CMK (cell line): ENCODE data around the gene TNFAIP8L3.

Experiments
- DNase-seq: peaks from one replicate; pipeline ENCODE4 v3.0.0-alpha.2; 2010; ENCODE audit warnings: low read depth

The TNFAIP8L3 gene

DNA sequence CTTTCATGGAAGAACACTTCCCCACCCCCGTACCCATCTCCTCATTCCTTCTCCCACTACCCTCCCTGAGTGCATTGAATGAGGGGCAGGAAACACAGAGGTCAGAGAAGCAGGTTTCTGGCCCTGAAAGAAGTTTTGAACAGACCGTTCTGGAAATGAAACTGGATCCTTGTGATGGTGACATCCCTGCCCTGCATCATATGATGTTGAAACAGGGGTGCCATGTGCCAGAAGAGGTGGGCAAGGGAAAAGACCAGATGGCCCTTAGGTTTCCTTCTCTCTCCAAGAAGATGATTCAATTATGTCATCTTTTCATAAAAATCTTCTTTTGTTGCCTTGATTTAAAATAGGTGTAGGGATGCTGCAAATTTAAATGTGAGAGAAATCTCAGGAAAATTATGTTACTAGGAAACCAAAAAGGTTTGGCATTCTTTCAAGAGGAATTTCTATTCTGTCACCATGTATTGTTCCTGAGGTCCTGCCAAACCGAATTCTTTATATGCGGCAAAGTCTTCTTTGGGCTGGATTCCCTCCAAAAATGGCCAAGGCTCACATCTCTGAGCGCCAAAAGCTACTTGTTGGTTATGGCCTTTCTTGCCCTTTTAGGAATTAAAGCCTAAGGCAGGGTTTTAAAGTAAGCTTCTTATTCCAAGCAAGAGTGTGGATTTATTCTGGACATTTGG is 19.9 kb upstream of the TNFAIP8L3 start:
- no peak for DNase-seq

DNA sequence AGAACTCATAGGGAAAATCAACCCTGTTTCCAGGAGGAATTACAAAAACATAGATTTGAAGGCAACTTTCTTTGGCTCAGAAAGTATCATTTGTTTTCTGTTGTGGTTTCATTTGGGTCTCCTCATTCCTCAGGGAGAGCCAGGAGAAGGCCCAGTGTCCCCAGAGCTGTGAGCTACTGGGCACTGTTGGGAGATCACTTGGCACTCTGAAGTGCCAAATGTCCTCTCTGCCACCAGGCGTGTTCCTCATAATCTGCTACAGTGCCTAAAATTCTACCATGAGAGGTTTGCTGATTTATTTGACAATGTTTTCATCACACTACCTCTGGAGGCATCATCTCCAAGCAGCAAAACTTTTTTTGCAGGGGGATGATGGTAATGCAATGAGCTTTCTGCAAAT is 17.4 kb upstream of the TNFAIP8L3 start:
- no peak for DNase-seq

DNA sequence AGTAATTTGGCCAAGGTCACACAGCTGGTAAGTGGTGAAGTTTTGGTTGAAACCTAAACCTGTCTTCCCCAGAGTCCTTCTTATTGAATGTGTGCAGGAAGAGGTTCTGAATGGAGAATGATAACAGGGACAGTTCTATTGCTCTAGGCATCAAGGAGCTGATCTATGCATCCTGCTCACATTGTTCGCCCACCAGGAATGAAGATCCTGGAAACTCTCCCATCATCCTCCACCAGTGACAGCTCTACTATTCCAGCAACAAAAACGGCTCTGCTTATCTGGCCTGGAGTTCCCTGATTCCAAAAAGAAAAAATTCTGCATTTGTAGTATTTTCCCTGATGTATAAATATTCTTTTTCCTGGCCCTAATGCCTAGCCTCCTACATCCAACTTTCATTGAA is 16.4 kb upstream of the TNFAIP8L3 start:
- no peak for DNase-seq

DNA sequence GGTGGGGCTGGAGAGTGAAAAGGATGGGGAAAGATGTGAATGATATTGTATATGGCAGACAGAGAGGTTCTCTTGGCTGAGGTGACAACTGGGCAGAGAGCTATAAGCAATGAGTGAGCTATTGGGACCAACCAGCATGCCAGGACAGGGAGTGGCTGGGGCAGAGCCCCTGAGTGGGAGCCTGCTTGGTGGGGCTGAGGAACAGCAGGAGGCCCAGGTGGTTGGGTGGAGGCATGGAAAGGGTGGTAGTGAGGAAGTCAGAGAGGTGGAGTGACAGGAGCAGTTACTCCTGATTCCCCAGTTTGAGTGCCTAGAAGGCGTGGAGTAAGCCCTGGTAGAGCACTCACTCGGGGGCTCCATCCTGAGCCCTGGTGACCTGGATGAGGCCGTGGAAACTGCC is 15.5 kb upstream of the TNFAIP8L3 start:
- no peak for DNase-seq

DNA sequence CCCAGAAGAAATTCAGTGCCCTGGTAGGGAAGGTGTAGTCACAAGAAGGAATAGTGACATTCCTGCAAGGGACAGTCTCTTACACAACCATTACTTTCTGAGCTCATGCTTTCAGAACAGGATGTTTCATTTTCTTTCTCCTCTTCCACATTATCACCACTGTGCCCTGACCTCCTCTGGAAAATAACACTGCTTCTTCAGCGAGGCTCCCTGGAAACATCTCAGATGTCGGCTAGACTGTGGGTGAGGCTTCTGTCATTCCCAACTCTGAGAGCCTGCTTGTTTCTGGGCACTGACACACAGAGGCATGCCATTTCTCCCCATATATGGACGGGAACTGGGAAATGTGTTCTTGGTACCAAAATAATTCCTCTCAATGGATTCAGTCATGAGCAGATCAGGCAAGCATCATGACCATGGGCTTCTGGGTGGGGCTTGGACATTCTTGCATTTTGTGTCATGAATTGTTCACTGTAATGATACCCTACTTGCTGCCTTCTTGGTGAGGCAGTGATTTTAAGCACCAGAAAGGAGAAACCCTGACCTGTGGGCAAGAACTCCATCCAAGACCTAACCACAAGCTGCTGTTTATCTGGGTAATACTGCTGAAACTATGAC is 14.3 kb upstream of the TNFAIP8L3 start:
- DNase-seq = no peak

DNA sequence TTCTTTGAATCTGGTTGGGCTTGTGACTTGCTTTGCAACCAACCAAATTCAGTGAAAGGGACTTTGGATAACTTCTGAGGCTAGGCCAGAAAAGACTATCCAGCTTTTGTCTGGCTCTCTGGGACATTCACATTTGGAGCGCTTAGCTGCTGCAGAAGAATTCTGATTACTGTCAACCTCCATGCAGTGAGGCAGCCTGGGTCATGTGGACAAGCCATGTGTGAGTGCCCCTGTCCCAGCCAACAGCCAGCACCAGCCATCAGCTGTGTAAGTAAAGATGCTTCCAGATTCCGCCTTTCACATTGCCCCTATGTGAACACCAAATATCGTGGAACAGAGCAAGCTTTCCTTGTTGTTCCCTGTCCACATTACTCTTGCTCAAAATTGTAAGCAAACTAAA is 12.9 kb upstream of the TNFAIP8L3 start:
- DNase-seq = no peak

DNA sequence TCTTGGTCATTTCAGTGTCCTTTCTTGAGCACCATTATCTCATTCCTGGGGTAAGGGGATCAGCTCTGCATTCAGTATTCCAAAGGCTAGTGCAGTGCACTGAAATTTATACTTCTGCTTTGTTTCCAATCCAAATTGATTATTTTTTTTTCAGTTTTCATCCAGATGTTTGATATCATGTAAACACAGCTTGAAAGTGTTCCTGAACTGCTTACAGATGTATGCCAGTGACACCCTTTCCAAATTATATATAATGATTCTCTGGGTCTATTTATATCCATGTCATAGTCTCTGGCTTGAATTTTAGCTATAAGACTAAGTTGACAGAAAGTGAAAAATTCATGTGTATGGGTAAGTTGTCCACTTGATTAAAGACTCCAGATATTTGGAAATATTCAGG is 11.8 kb upstream of the TNFAIP8L3 start:
- no peak for DNase-seq

DNA sequence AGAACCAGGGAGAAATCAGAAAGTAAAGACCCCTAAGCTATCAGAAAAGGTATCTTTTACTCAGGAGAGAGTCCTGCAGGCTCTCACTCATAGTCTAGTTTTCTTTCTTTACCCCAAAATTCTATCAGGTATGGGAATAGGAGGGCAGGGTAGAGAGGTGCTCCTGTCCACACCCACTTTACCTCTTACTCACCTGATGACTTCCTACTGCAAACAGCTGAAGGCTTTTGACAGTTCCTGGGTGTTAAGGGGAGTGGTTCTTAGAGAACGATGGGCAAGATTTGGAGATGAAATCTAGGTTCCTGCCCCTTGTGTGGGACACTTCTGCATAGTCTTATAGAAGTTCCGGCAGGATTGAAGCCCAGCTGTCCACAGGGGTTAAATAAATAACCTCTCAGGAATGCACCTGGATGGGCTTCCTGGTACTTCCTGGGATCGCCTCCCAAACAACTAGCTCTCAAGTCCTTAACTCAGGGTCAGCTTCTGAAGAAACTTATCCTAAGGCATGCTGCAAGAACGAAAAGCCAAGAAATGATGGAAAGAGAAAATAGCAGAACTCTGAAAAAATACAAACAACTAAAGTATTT is 10.8 kb upstream of the TNFAIP8L3 start:
- DNase-seq = no peak

DNA sequence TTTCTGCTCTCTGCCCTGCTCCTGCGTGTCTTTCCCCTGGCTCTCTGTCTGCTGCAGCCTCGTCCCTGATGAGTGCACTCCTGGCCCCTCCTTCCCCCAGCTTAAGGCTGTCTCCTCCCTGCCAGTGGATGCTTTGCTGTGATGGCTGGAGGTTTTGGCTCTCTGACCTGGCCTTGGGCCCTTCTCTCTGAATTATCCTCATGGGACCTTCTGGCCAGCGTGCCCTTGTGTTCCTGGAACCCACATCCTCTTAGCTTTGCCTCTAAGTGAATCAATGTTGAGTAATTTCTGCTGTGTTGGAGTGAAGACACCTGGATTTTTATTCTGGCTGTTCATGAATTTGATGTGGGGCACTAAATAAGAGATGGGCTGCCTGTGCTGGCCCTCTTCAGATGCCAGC is 9.8 kb upstream of the TNFAIP8L3 start:
- no peak for DNase-seq

DNA sequence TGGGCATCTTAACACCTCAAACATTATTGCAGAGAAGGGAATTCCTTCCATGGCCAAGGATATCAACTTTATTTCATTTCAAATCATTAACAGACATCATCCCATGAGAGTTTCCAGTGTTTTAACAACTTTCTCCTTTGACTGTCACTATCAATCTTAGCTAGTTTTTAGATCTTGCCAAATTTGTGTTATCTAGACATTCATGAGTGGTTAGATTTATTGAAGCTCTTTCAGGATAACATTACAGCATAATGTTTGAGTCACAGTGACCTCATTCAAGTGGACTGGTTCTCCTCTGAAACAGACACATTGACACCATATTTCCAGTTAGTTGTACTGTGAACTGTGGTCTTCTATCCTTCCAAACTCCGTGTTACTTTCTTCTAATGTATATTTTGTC is 8.6 kb upstream of the TNFAIP8L3 start:
- no peak for DNase-seq

DNA sequence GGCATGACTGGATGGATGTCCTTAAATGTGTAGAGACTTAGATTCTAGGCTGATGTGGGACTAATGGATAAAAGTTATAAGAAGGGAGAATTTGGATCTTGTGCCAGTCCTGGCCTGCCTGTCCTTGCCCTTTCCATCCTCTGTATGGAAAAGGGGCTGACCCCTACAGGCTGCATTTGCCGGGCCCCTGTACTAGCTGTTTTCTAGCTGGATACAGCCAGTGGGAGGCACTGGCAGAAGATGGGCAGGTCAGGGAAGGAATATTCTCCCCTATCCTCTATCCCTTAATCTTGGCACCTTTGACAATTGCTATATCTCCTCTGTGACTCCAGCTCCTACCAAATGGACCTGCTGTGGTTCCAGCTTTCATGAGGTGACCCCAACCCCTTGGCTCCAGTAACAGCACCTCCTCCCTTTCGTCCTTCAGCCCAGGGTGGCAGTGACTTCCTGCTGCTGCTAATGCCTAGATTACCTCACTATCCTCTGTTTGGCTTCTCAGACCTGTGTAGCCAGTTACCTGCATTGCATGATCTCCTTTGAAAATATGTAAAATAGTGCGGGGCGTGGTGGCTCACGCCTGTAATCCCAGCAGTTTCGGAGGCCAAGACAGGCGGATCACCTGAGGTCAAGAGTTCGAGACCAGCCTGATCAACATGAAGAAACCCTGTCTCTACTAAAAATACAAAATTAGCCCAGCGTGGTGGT is 6.2 kb upstream of the TNFAIP8L3 start:
- no peak for DNase-seq

DNA sequence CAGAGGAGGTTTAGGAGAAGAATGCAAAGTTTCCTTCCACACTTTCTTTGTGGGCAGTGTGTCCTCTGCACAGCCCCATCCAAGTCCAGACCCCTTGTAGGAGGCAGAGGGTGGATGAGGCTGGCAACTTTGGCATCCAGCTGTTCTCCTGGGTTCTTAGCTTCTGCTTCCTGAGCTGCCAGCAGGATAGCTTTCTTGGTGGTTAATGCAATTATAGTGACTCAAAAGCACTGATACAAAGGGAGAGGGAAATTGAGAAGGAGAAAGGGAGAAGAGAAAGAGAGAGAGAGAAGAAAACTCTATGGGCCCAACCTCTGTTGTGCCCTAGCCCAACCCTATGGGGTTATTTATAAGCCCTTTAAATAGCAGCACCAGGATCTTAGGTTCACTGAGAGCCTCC is 4.5 kb upstream of the TNFAIP8L3 start:
- no peak for DNase-seq

DNA sequence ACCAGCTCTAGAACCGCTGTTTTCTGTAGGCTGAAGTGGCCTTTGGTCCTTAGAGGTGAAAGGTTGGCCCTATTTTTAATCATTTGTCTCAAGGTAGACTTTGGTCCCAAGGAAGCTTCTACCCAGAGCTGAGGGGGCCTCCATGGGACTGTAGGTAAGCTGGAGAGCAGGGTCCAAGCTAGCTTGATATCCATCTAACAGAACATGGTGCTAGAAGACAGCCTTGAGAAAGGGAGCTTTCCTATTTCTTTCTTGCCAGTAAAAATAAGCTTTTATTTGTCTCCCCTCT is 3.6 kb upstream of the TNFAIP8L3 start:
- no peak for DNase-seq

DNA sequence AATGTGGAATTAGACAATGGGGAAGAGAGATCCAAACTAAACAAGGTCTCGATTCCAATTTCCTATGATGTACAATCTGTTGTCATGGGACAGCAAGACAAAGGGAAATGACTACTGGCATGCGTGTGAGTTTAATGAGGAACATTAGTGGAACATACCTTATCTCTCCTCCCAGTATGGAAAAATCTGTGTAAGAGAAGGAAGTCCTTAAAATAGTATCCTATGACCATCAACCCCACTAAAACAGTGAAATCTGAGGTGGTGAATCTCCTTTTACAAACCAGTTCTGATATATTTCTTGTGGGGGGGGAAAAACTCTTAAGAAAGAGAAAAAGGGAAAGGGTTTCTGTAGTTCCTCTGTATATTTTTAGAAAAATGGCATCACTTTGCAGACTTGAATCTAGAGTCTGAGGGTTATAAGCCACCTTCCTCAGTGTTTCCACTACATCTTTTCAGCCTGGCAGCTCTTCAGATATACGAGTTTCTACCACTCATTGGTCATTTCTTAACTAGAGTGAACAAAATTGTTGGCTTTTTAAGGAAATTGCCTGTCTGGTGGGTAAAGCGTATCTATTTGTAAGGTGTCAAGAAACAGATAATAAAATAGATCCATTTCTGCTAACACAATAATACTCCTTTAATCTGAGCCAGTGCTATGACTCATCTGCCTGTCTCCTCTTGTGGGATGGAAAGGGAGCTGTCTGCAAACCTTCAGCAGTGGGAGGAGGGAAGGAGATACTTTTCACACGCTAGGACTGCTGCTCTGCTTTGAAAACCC is 3.0 kb upstream of the TNFAIP8L3 start:
- DNase-seq = no peak

DNA sequence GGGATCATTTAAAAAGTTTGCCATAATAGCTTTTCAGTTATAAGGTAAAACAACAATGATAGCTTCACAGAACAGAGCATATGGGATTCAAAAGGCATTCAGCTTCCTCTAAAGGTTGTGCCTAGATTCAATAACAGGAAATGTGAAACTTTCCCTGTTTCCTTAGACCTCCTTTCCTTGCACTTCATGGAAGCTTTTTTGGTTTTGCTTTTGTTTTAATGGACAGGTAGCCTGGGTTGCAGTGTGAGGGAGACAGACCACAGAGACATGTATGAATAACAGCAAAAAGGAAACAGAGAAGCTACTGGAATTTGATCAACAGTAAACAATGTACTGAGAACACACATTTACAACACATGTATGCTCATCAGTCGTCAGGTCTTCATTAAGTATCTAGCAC is 2.3 kb upstream of the TNFAIP8L3 start:
- DNase-seq = no peak

DNA sequence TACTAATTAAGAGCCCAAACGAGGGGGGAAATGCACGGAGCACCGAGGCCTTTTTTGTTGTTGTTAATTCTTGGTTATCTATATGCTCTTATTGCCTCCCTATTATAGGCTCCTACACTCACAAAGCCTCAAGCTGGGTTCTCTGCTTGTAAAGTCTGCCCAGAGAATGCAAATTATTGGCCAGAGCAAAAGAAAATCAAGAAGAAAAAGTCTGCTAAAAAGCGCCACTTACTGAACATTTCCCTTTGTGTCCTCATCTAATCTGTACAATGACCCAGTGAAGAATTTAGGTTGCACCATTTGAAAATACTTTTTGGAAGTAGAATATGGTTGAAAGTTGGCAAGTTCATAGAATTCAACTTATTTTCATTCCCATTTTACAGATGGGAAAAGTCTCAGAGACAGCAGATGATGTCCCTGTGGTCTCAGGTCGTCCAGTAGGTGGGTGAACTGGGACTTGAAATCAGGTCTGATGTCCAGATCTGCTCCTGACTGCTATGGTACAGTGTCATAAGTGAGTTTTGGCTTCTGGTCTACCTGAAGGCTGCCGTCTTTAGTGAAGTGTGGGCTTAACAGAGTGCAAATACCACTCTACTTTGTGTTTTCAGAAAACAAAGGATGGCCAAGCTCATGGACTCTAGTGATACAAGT is 1.1 kb upstream of the TNFAIP8L3 start:
- DNase-seq = no peak

DNA sequence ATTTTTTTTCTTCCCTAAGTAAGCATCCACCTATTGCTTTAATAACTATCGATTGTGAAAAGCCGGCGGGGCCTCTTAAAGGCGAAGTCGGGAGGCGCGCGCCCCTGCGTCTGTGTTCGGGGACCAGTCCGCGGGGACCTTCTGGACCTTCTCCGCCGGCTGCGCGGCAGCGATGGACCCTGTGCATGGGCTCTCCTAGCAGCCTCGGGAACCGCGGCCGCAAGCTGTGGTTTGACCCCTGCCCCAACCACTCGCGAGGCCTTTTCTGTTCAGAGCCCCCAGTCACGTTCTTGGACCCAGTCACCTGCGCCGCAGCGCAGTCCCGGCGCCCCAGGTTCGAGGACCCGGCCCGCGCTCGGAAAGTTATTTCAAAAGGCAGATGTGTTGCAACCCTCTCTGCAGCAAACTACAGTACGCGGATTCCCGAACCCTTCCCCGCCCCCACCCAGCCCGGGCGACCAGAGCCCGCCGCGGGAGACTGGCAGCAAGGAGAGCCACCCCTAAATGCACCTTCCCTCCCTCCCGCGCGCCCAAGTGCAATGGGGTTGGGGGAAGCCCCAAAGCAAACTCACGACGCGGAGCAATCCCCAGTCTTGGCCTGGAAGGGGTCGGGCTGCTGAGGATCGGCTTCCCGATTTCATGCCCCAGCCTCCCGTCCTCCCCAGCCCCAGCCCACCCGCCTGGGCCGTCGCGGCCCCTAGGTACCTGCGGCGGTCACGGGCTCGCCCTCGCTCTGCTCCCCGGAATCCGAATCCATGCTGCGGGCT is 684 bp downstream of the TNFAIP8L3 start:
- no peak for DNase-seq

DNA sequence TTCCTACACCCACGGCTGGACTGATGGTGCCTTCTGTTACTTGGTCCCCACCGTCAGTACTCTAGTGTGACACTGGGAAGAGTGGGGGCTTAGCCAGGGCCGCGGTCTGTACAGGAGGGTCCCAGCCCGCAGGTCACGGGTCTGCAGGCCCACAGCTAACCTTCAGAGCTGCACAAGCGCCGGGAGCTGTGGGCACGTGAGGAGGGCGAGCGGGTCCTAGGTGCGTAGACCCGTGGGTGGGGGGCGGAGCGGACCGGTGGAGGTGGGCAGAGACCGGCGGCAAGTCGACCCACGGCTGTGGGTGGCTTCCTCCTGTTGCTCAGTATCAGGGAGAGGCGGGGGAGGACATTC is 1.2 kb downstream of the TNFAIP8L3 start:
- no peak for DNase-seq

DNA sequence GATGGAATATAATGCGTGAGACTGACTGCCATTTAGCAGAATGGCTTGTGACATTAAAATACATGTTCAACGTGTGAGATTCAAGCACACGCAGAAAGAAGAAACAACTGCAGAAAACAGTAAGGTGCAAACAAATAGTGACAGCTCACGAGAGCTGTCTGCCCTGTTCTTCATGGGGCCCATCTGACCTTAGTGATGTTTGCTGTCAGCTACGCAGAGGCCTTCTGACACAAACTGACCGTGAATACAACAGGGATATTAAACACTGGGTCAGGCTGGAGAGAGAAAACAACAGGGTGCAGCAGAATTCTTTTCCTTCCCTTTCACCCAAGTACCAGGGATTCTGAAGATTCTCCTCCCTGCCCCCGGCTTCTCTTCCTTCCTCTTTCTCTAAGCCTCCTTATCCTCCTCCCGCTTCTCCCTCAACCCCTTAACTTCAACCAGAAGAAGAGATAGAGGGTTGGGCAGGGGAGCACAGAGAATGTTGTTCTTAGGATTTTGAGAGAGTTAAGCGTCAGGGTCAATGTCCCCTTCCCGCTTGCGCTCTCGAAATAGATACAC is 2.1 kb downstream of the TNFAIP8L3 start:
- no peak for DNase-seq

DNA sequence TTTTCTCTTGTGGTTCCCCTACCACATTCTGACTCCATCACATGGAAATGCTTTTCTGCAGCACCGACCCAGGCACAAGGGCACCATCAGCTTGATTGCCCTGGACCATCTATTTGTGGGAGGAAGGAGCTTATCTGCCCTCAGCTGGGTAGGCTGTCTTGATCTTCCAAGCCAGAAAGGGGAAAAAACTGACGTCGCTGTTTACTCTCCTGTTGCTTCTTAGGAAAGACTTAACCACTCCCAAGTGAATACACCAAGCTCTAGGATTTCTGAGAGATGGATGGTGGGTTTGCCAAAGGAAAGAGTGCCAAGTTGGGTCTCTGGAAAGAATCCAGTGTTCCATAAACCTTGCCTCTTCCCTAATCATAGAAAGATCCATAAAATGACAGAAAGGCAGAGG is 4.0 kb downstream of the TNFAIP8L3 start:
- DNase-seq = no peak
